Measurements from ENCODE around the gene ATOX1.

GRCh38 chr5:151742870-151743294, 15.5 kb downstream of the ATOX1 start:
- TF ChIP-seq RXRA (CRISPR knock-in tag; IDR thresholded peaks at IDR 0.05), result no peak
- TF ChIP-seq UBTF (CRISPR knock-in tag; IDR thresholded peaks at IDR 0.05), result no peak
- no peak for TF ChIP-seq MIER3 (CRISPR knock-in tag; IDR thresholded peaks at IDR 0.05; ENCODE audit: borderline replicate concordance)
- no peak for TF ChIP-seq PCBP2 (optimal IDR thresholded peaks at IDR 0.05; ENCODE audit: low read depth, low read length, poor library complexity, severe bottlenecking)
- TF ChIP-seq ESRRA (CRISPR knock-in tag; IDR thresholded peaks at IDR 0.05; ENCODE audit: low read depth), result no peak
- no peak for TF ChIP-seq YY1 (IDR thresholded peaks at IDR 0.05; ENCODE audit: insufficient read depth, insufficient replicate concordance, low read depth, low read length)
- TF ChIP-seq SIN3A (IDR thresholded peaks at IDR 0.05; ENCODE audit: borderline replicate concordance, low read depth, low read length), result no peak
- TF ChIP-seq ZXDC (CRISPR knock-in tag; IDR thresholded peaks at IDR 0.05), result no peak
- no peak for TF ChIP-seq ZNF232 (CRISPR knock-in tag; IDR thresholded peaks at IDR 0.05; ENCODE audit: borderline replicate concordance)
- no peak for TF ChIP-seq RAD51 (IDR thresholded peaks at IDR 0.05; ENCODE audit: borderline replicate concordance)
- no peak for TF ChIP-seq MYC (CRISPR knock-in tag; IDR thresholded peaks at IDR 0.05; ENCODE audit: borderline replicate concordance)

Data from HepG2 (cell line).